Hepatocyte (in vitro differentiated cells): Measurements from ENCODE around the gene SRSF7. TPM values are rescaled to one million over a fixed set of nuclear protein-coding genes. Genes with fewer than 3 reads are reported as not detected.

Experiments used
- DNase-seq: peaks from one replicate; pipeline ENCODE4 v3.0.0-alpha.2; 2016; ENCODE audit warnings: low spot score
- H2AFZ ChIP-seq: fragments of 200-600 bp; sonication (generic); 2 replicates; pipeline ENCODE4 v1.6.0; 2016; ENCODE audit warnings: antibody characterized with exemption, mild to moderate bottlenecking
- H3K27ac ChIP-seq: fragments of 200-600 bp; sonication (generic); 2 replicates; pipeline ENCODE4 v1.5.1; 2016; ENCODE audit warnings: mild to moderate bottlenecking
- H3K27me3 ChIP-seq: fragments of 200-600 bp; sonication (generic); 2 replicates; pipeline ENCODE4 v1.6.1; 2016
- H3K36me3 ChIP-seq: fragments of 200-600 bp; sonication (generic); replicated peaks from 2 replicates; pipeline ENCODE4 v1.5.1; 2016; ENCODE audit warnings: low read depth; ENCODE audit not compliant: insufficient read depth
- H3K4me1 ChIP-seq: fragments of 200-600 bp; sonication (generic); 2 replicates; pipeline ENCODE4 v1.5.1; 2016; ENCODE audit warnings: mild to moderate bottlenecking, moderate library complexity; ENCODE audit not compliant: insufficient read depth
- H3K4me2 ChIP-seq: fragments of 200-600 bp; sonication (generic); 2 replicates; pipeline ENCODE4 v1.6.0; 2016
- H3K4me3 ChIP-seq: fragments of 200-600 bp; sonication (generic); 2 replicates; pipeline ENCODE4 v1.5.1; 2016; ENCODE audit warnings: mild to moderate bottlenecking
- H3K79me2 ChIP-seq: fragments of 200-600 bp; sonication (generic); 2 replicates; pipeline ENCODE4 v1.6.0; 2017; ENCODE audit warnings: mild to moderate bottlenecking
- H3K9me2 ChIP-seq: fragments of 200-600 bp; sonication (generic); replicated peaks from 2 replicates; pipeline ENCODE4 v1.6.0; 2017; ENCODE audit warnings: mild to moderate bottlenecking; ENCODE audit not compliant: insufficient read depth
- H3K9me3 ChIP-seq: fragments of 200-600 bp; sonication (generic); 2 replicates; pipeline ENCODE4 v1.5.1; 2016; ENCODE audit warnings: low read depth, mild to moderate bottlenecking
- H4K20me1 ChIP-seq: fragments of 200-600 bp; sonication (generic); 2 replicates; pipeline ENCODE4 v1.6.0; 2016; ENCODE audit warnings: mild to moderate bottlenecking; ENCODE audit not compliant: insufficient read depth, poor library complexity, severe bottlenecking
- EZH2 ChIP-seq: fragments of 200-600 bp; sonication (generic); IDR thresholded peaks from 2 replicates; pipeline ENCODE4 v1.6.1; 2016; ENCODE audit warnings: antibody characterized with exemption, mild to moderate bottlenecking, borderline replicate concordance
- EZH2phosphoT487 ChIP-seq: fragments of 200-600 bp; sonication (generic); IDR thresholded peaks from one replicate; pipeline ENCODE4 v1.6.1; 2018; ENCODE audit warnings: antibody characterized with exemption, mild to moderate bottlenecking, low read depth, moderate library complexity; ENCODE audit not compliant: unreplicated experiment, severe bottlenecking
- WGBS: methylation state at CpG from one replicate; pipeline ENCODE4 v1.1.6; 2016; ENCODE audit warnings: low lambda C conversion rate; ENCODE audit errors: missing lambda C conversion rate; 5-methylcytosine and 5-hydroxymethylcytosine counted together
- polyA plus RNA-seq: library from polyadenylated mRNA; unstranded; fragments of >200 nt; fragmentation: Nextera tagmentation; extraction: Ambion mirVana; gene quantifications from 2 replicates; pipeline ENCODE4 v1.2.1, GENCODE V29; 2016
- total RNA-seq: library from RNA; depleted of rRNA; stranded (reverse); fragments of >200 nt; gene quantifications from 2 replicates; pipeline ENCODE4 v1.2.3, GENCODE V29; 2014
- TF ChIP-seq, protein P1 (sequence below): fragments of 200-600 bp; sonication (generic); IDR thresholded peaks from 2 replicates; pipeline ENCODE4 v1.5.1; 2016; ENCODE audit warnings: antibody characterized with exemption, mild to moderate bottlenecking; ENCODE audit not compliant: poor library complexity

Gene SRSF7
- total and polyA plus RNA-seq, 2 experiments from 2014 or later = 113 to 147 TPM

DNA sequence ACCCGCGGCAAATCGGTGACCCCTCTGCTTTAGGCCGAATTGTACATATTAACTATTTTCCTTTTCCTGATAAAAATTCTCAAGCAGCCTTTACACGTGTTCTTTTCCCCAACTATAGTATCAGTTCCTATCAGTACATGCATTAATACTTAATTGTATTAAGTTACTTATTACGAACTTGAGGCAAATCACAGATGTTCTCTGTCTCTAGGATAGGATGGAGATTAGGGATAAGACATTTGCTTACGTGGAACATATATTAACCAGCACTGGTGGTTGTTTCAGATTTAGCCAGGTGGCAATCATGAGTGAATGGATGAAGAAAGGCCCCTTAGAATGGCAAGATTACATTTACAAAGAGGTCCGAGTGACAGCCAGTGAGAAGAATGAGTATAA lies 27.5 kb upstream of the SRSF7 start:
- DNase-seq = no peak
- Histone ChIP-seq H3K4me1 (peaks cover 6% of the 10 kb centered on the region), H3K36me3 (no peaks in the 10 kb centered on the region), H3K79me2 (peaks cover 7% of the 10 kb centered on the region), H4K20me1 (no peaks in the 10 kb centered on the region), H3K9me3 (no peaks in the 10 kb centered on the region), H3K27ac (peak overlapping the region; percentile 65), H3K9me2 (no peaks in the 10 kb centered on the region), H2AFZ (peak overlapping the region; percentile 87), H3K4me2 (peak overlapping the region; percentile 75), H3K4me3 (peak overlapping the region; percentile 63), H3K27me3 (no peaks in the 10 kb centered on the region)
- WGBS = 31% methylated on average over 8 of the region's 8 CpGs
- no peak for TF ChIP-seq EZH2phosphoT487
- TF ChIP-seq, protein P1, sequence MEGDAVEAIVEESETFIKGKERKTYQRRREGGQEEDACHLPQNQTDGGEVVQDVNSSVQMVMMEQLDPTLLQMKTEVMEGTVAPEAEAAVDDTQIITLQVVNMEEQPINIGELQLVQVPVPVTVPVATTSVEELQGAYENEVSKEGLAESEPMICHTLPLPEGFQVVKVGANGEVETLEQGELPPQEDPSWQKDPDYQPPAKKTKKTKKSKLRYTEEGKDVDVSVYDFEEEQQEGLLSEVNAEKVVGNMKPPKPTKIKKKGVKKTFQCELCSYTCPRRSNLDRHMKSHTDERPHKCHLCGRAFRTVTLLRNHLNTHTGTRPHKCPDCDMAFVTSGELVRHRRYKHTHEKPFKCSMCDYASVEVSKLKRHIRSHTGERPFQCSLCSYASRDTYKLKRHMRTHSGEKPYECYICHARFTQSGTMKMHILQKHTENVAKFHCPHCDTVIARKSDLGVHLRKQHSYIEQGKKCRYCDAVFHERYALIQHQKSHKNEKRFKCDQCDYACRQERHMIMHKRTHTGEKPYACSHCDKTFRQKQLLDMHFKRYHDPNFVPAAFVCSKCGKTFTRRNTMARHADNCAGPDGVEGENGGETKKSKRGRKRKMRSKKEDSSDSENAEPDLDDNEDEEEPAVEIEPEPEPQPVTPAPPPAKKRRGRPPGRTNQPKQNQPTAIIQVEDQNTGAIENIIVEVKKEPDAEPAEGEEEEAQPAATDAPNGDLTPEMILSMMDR = no peak
- TF ChIP-seq EZH2 = no peak

DNA sequence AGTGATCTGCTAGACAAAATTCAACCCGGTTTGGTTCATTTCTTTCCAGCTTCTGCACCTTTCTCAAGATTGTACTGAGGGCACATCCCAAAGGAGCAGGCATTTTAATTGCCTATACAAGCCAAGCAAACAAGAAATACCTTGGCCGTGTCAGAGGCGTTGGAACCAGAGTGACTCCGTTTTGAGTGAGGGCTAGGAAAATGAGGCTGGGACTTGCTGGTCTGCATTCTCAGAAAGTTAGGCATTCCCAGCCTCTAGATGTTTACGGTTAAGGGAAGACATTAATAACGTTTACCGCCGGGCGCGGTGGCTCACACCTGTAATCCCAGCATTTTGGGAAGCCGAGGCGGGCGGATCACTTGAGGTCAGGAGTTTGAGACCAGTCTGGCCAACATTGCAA lies 25.4 kb upstream of the SRSF7 start:
- WGBS = 79% methylated on average over 13 of the region's 13 CpGs
- H4K20me1 ChIP-seq = no peaks in the 10 kb centered on the region

DNA sequence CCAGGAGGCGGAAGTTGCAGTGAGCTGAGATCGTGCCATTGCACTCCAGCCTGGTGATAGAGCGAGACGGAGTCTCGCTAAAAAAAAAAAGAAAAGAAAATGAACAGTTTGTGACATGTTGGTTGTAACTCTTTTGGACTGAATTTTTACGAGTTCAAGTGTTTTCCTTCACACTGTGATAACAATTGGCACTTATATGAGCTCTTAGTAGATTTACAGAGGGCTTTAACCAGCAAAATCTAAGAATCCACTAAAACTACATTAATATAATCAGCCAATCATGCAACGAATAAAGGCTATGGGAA lies 24.7 kb upstream of the SRSF7 start:
- H3K9me2 ChIP-seq = no peaks in the 10 kb centered on the region
- 73% methylated on average over 7 of the region's 7 CpGs for WGBS
- no peaks in the 10 kb centered on the region for H3K27me3 ChIP-seq
- H3K36me3 ChIP-seq = no peaks in the 10 kb centered on the region
- no peaks in the 10 kb centered on the region for H4K20me1 ChIP-seq
- no peak overlapping the region for H3K27ac ChIP-seq
- no peak overlapping the region for H2AFZ ChIP-seq
- TF ChIP-seq, protein P1 = no peak
- no peak for TF ChIP-seq EZH2phosphoT487
- TF ChIP-seq EZH2 = no peak
- DNase-seq = no peak
- H3K4me2 ChIP-seq = no peak overlapping the region
- no peaks in the 10 kb centered on the region for H3K9me3 ChIP-seq
- no peak overlapping the region for H3K4me3 ChIP-seq
- peaks cover 7% of the 10 kb centered on the region for H3K79me2 ChIP-seq
- H3K4me1 ChIP-seq = peaks cover 6% of the 10 kb centered on the region

More for the DNA sequence above, 25.4 kb upstream of the SRSF7 start:
- Histone ChIP-seq H3K4me1 (peaks cover 6% of the 10 kb centered on the region), H3K27ac (no peak overlapping the region), H3K4me3 (no peak overlapping the region), H2AFZ (no peak overlapping the region), H3K4me2 (no peak overlapping the region), H3K36me3 (no peaks in the 10 kb centered on the region), H3K9me3 (no peaks in the 10 kb centered on the region), H3K9me2 (no peaks in the 10 kb centered on the region), H3K79me2 (peaks cover 7% of the 10 kb centered on the region), H3K27me3 (no peaks in the 10 kb centered on the region)
- TF ChIP-seq EZH2 = no peak
- TF ChIP-seq, protein P1 = no peak
- TF ChIP-seq EZH2phosphoT487 = no peak
- no peak for DNase-seq
